Parathyroid adenoma (tissue), 2 donors: ENCODE data around the gene MRO.
"Not testable (repeated sequence)": the region's sequence is repeated elsewhere in the genome, so short reads cannot be mapped to it uniquely, and the experiment has no call there.

Source experiments
- H2AFZ ChIP-seq: fragments of 300-600 bp; sonication (generic); one replicate; pipeline ENCODE4 v1.7.0; 2017; ENCODE audit warnings: antibody characterized with exemption, mild to moderate bottlenecking
- H3K27ac ChIP-seq: fragments of 300-600 bp; sonication (generic); one replicate; pipeline ENCODE4 v1.7.0; 2017
- H3K27me3 ChIP-seq: fragments of 300-600 bp; sonication (generic); one replicate; pipeline ENCODE4 v1.7.0; 2017; ENCODE audit warnings: low read length; ENCODE audit not compliant: control insufficient read depth, insufficient read depth
- H3K36me3 ChIP-seq: fragments of 300-600 bp; sonication (generic); one replicate; pipeline ENCODE4 v1.7.0; 2017; ENCODE audit warnings: low read length; ENCODE audit not compliant: control insufficient read depth, insufficient read depth
- H3K4me1 ChIP-seq: fragments of 300-600 bp; sonication (generic); one replicate; pipeline ENCODE4 v1.7.0; 2017; ENCODE audit warnings: control low read depth
- H3K4me2 ChIP-seq: fragments of 300-600 bp; sonication (generic); one replicate; pipeline ENCODE4 v1.7.0; 2017; ENCODE audit warnings: low read length
- H3K4me3 ChIP-seq: fragments of 300-600 bp; sonication (generic); one replicate; pipeline ENCODE4 v1.7.0; 2017; ENCODE audit warnings: low read depth, low read length
- H3K79me2 ChIP-seq: fragments of 300-600 bp; sonication (generic); one replicate; pipeline ENCODE4 v1.7.0; 2017; ENCODE audit warnings: control low read depth
- H3K9ac ChIP-seq: fragments of 300-600 bp; sonication (generic); one replicate; pipeline ENCODE4 v1.7.0; 2017; ENCODE audit warnings: mild to moderate bottlenecking
- H3K9me3 ChIP-seq: fragments of 300-600 bp; sonication (generic); one replicate; pipeline ENCODE4 v1.7.0; 2017; ENCODE audit warnings: low read length; ENCODE audit not compliant: control insufficient read depth
- CTCF ChIP-seq: fragments of 300-600 bp; sonication (generic); IDR thresholded peaks from one replicate; pipeline ENCODE4 v1.7.0; 2017; ENCODE audit warnings: antibody characterized with exemption, mild to moderate bottlenecking
- donor health status: primary hyperparathyroidism.

Gene MRO

GRCh38 chr18:50786864-50787263 is 33.0 kb downstream of the MRO start:
- peaks cover 19% of the 10 kb centered on the region for H3K4me1 ChIP-seq
- H3K4me2 ChIP-seq = no peak overlapping the region

GRCh38 chr18:50783553-50783952 is 36.3 kb downstream of the MRO start:
- no peak for TF ChIP-seq CTCF
- Histone ChIP-seq H3K9me3 (no peaks in the 10 kb centered on the region), H3K27me3 (no peaks in the 10 kb centered on the region), H3K9ac (no peak overlapping the region), H3K36me3 (no peaks in the 10 kb centered on the region), H3K27ac (no peak overlapping the region), H3K4me2 (no peak overlapping the region), H3K79me2 (no peaks in the 10 kb centered on the region), H2AFZ (no peak overlapping the region), H3K4me1 (peaks cover 3% of the 10 kb centered on the region), H3K4me3 (no peak overlapping the region)

More at GRCh38 chr18:50786864-50787263, 33.0 kb downstream of the MRO start:
- no peak for TF ChIP-seq CTCF
- no peaks in the 10 kb centered on the region for H3K36me3 ChIP-seq
- no peak overlapping the region for H3K9ac ChIP-seq
- H3K27me3 ChIP-seq = no peaks in the 10 kb centered on the region
- H3K27ac ChIP-seq = no peak overlapping the region
- peak overlapping the region; percentile 59 for H2AFZ ChIP-seq
- H3K9me3 ChIP-seq = no peaks in the 10 kb centered on the region
- H3K79me2 ChIP-seq = no peaks in the 10 kb centered on the region
- H3K4me3 ChIP-seq = no peak overlapping the region

GRCh38 chr18:50779021-50779420 is 40.8 kb downstream of the MRO start:
- H3K36me3 ChIP-seq, H3K79me2 ChIP-seq, H3K27me3 ChIP-seq, H3K9me3 ChIP-seq, H3K4me2 ChIP-seq, H2AFZ ChIP-seq, H3K9ac ChIP-seq, H3K4me3 ChIP-seq, H3K27ac ChIP-seq: not testable (repeated sequence)
- H3K4me1 ChIP-seq = peaks cover 11% of the 10 kb centered on the region

GRCh38 chr18:50776383-50776782 is 43.4 kb downstream of the MRO start:
- H3K27me3 ChIP-seq = no peaks in the 10 kb centered on the region
- H3K4me3 ChIP-seq = no peak overlapping the region
- H3K9me3 ChIP-seq = no peaks in the 10 kb centered on the region
- no peak overlapping the region for H3K27ac ChIP-seq
- TF ChIP-seq CTCF = no peak
- H3K4me2 ChIP-seq = no peak overlapping the region
- no peaks in the 10 kb centered on the region for H3K79me2 ChIP-seq
- H3K9ac ChIP-seq = no peak overlapping the region
- peaks cover 11% of the 10 kb centered on the region for H3K4me1 ChIP-seq
- H3K36me3 ChIP-seq = no peaks in the 10 kb centered on the region
- H2AFZ ChIP-seq = peak overlapping the region; percentile 74

GRCh38 chr18:50775726-50776125 is 44.1 kb downstream of the MRO start:
- Histone ChIP-seq H3K9ac (no peak overlapping the region), H3K9me3 (no peaks in the 10 kb centered on the region), H3K4me3 (no peak overlapping the region), H3K27ac (no peak overlapping the region), H3K79me2 (no peaks in the 10 kb centered on the region), H3K27me3 (no peaks in the 10 kb centered on the region), H2AFZ (no peak overlapping the region), H3K4me1 (peaks cover 11% of the 10 kb centered on the region), H3K36me3 (no peaks in the 10 kb centered on the region), H3K4me2 (no peak overlapping the region)
- no peak for TF ChIP-seq CTCF
